Smooth muscle cell (in vitro differentiated cells): Measurements from ENCODE around the gene NRBP1. TPM values are rescaled to one million over a fixed set of nuclear protein-coding genes. Genes with fewer than 3 reads are reported as not detected.

Experiments used
- DNase-seq: peaks from one replicate; lab custom pipeline; 2025; ENCODE audit not compliant: unreplicated experiment; lab: John Stamatoyannopoulos, UW
- H2AFZ ChIP-seq: fragments of 200-600 bp; sonication (generic); 2 replicates; pipeline ENCODE4 v1.6.0; 2016; ENCODE audit warnings: antibody characterized with exemption, low read depth, mild to moderate bottlenecking
- H3F3A ChIP-seq: fragments of 200-600 bp; sonication (generic); 2 replicates; pipeline ENCODE4 v1.6.0; 2017; ENCODE audit warnings: antibody characterized with exemption, low read depth
- H3K27ac ChIP-seq: fragments of 200-600 bp; sonication (generic); 2 replicates; pipeline ENCODE4 v1.5.1; 2016; ENCODE audit warnings: low read depth, mild to moderate bottlenecking
- H3K27me3 ChIP-seq: fragments of 200-600 bp; sonication (generic); 2 replicates; pipeline ENCODE4 v1.6.1; 2016; ENCODE audit warnings: low read depth, mild to moderate bottlenecking
- H3K36me3 ChIP-seq: fragments of 200-600 bp; sonication (generic); 2 replicates; pipeline ENCODE4 v1.5.1; 2016; ENCODE audit warnings: low read depth
- H3K4me1 ChIP-seq: fragments of 200-600 bp; sonication (generic); 2 replicates; pipeline ENCODE4 v1.5.1; 2016; ENCODE audit warnings: low read depth
- H3K4me2 ChIP-seq: fragments of 200-600 bp; sonication (generic); 2 replicates; pipeline ENCODE4 v1.6.0; 2016; ENCODE audit warnings: mild to moderate bottlenecking
- H3K4me3 ChIP-seq: fragments of 200-600 bp; sonication (generic); 2 replicates; pipeline ENCODE4 v1.5.1; 2016; ENCODE audit warnings: mild to moderate bottlenecking
- H3K79me2 ChIP-seq: fragments of 200-600 bp; sonication (generic); 2 replicates; pipeline ENCODE4 v1.6.0; 2016; ENCODE audit warnings: low read depth, mild to moderate bottlenecking
- H3K9ac ChIP-seq: fragments of 200-600 bp; sonication (generic); 2 replicates; pipeline ENCODE4 v1.6.0; 2016; ENCODE audit warnings: low read depth
- H3K9me3 ChIP-seq: fragments of 200-600 bp; sonication (generic); replicated peaks from 2 replicates; pipeline ENCODE4 v1.5.1; 2016; ENCODE audit warnings: low read depth
- H4K20me1 ChIP-seq: fragments of 200-600 bp; sonication (generic); 2 replicates; pipeline ENCODE4 v1.6.0; 2016; ENCODE audit warnings: low read depth
- CTCF ChIP-seq: fragments of 200-600 bp; sonication (generic); IDR thresholded peaks from 2 replicates; pipeline ENCODE4 v1.5.1; 2017; ENCODE audit warnings: borderline replicate concordance, mild to moderate bottlenecking, antibody characterized with exemption; ENCODE audit not compliant: insufficient read depth, poor library complexity, severe bottlenecking
- WGBS: methylation state at CpG from one replicate; pipeline ENCODE4 v1.1.7; 2016; ENCODE audit warnings: low lambda C conversion rate; 5-methylcytosine and 5-hydroxymethylcytosine counted together
- polyA plus RNA-seq: library from polyadenylated mRNA; unstranded; fragments of >200 nt; fragmentation: Nextera tagmentation; extraction: Ambion mirVana; gene quantifications from 2 replicates; pipeline ENCODE4 v1.2.1, GENCODE V29; 2016
- total RNA-seq: library from RNA; depleted of rRNA; stranded (reverse); fragments of >200 nt; gene quantifications from 2 replicates; pipeline ENCODE4 v1.2.3, GENCODE V29; 2014

Gene NRBP1
- total and polyA plus RNA-seq, 2 experiments from 2014 or later: 134 to 197 TPM

- no peaks in the 10 kb centered on the region for H3K9me3 ChIP-seq
- H3K4me1 ChIP-seq: peaks cover 4% of the 10 kb centered on the region
- H3K4me2 ChIP-seq: no peak overlapping the region
- H3K79me2 ChIP-seq: no peaks in the 10 kb centered on the region
- DNase-seq: no peak
- TF ChIP-seq CTCF: no peak
- peaks cover 50% of the 10 kb centered on the region for H4K20me1 ChIP-seq
- peaks cover 20% of the 10 kb centered on the region for H3K36me3 ChIP-seq
- no peak overlapping the region for H3K27ac ChIP-seq
- H3F3A ChIP-seq: peaks cover 35% of the 10 kb centered on the region
- 82% methylated on average over 10 of the region's 10 CpGs for WGBS
- H3K4me3 ChIP-seq: no peak overlapping the region
- H2AFZ ChIP-seq: no peak overlapping the region
- H3K27me3 ChIP-seq: no peaks in the 10 kb centered on the region
- no peak overlapping the region for H3K9ac ChIP-seq
These were observed 12.9 kb downstream of the NRBP1 start for GRCh38 chr2:27441226-27441926.

DNA sequence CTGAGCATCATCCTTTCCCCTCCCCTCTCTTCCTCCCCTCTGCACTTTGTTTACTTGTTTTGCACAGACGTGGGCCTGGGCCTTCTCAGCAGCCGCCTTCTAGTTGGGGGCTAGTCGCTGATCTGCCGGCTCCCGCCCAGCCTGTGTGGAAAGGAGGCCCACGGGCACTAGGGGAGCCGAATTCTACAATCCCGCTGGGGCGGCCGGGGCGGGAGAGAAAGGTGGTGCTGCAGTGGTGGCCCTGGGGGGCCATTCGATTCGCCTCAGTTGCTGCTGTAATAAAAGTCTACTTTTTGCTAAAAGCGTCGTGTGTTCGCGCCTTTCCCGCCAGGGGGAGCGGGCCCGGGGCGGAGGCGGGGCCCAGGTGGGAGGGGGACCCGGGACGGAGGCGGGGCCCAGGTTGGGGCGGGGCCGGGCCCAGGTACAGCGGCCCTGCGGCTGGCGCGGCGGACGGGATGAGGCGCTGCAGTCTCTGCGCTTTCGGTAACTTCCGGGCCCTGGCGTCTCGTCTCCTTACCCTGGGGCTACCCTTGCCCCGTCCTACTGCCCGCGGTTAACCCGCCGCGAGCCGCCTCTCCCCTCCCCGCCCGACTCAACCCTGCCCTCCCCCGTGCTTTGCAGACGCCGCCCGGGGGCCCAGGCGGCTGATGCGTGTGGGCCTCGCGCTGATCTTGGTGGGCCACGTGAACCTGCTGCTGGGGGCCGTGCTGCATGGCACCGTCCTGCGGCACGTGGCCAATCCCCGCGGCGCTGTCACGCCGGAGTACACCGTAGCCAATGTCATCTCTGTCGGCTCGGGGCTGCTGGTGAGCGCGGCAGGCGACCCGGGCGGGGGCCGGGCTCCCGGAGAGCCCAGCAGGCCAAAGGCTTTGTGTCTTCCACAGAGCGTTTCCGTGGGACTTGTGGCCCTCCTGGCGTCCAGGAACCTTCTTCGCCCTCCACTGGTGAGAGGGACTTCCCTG, 13.8 kb downstream of the NRBP1 start, which contains the start of gene KRTCAP3:
Gene KRTCAP3 (plus strand): TSS at position 424 of the 962 bp plus-strand sequence. CDS start 32 bp downstream, at position 456.
- Histone ChIP-seq H4K20me1 (peaks cover 41% of the 10 kb centered on the region), H3K36me3 (peaks cover 12% of the 10 kb centered on the region), H3K27ac (no peak within 1 kb of the TSS), H3K27me3 (no peaks in the 10 kb centered on the region), H3K4me2 (peak within 1 kb of the TSS; percentile 54), H3K9me3 (no peaks in the 10 kb centered on the region), H3K9ac (no peak within 1 kb of the TSS), H2AFZ (no peak within 1 kb of the TSS), H3K79me2 (no peaks in the 10 kb centered on the region), H3F3A (peaks cover 28% of the 10 kb centered on the region), H3K4me1 (peaks cover 4% of the 10 kb centered on the region), H3K4me3 (peak within 1 kb of the TSS; percentile 35)
- TF ChIP-seq CTCF: peak; percentile 25
- no peak for DNase-seq
- WGBS: 28% methylated on average over 56 of the region's 80 CpGs

DNA sequence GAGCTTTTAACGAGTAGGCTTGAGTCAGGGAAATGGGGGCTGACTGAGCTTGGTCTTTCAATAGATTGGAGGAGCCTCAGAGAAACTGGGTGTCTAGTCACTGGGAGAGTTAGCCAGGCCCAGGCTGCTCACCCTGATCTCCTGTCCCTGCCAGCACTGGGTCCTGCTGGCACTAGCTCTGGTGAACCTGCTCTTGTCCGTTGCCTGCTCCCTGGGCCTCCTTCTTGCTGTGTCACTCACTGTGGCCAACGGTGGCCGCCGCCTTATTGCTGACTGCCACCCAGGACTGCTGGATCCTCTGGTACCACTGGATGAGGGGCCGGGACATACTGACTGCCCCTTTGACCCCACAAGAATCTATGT, 14.5 kb downstream of the NRBP1 start:
- peaks cover 4% of the 10 kb centered on the region for H3K4me1 ChIP-seq
- no peak overlapping the region for H3K4me3 ChIP-seq
- no peaks in the 10 kb centered on the region for H3K9me3 ChIP-seq
- no peak overlapping the region for H3K9ac ChIP-seq
- no peaks in the 10 kb centered on the region for H3K27me3 ChIP-seq
- peaks cover 10% of the 10 kb centered on the region for H3K36me3 ChIP-seq
- no peak for TF ChIP-seq CTCF
- DNase-seq: no peak
- H3K4me2 ChIP-seq: no peak overlapping the region
- H4K20me1 ChIP-seq: peaks cover 39% of the 10 kb centered on the region
- H2AFZ ChIP-seq: no peak overlapping the region
- WGBS: 77% methylated on average over 6 of the region's 6 CpGs
- peaks cover 23% of the 10 kb centered on the region for H3F3A ChIP-seq
- no peaks in the 10 kb centered on the region for H3K79me2 ChIP-seq
- no peak overlapping the region for H3K27ac ChIP-seq
